GM13976 (cell line): ENCODE data around the gene EXOC3.
"Not testable (repeated sequence)": the region's sequence is repeated elsewhere in the genome, so short reads cannot be mapped to it uniquely, and the experiment has no call there.

Experiments used
- DNase-seq: peaks from one replicate; pipeline ENCODE4 v3.0.0; 2012; ENCODE audit warnings: low spot score
- CTCF ChIP-seq: IDR thresholded peaks from 2 replicates; pipeline ENCODE4 v1.5.1; 2012; ENCODE audit warnings: borderline replicate concordance, mild to moderate bottlenecking; ENCODE audit not compliant: insufficient read depth; ENCODE audit errors: extremely low read depth, missing control alignments, control extremely low read depth
- in situ Hi-C: fragments of 300-500 bp; cut with MboI; formaldehyde crosslinking; loops from one replicate; pipeline ENCODE4 v1.12.0; 2022; ENCODE audit warnings: low sequenced_read_pairs, mixed read lengths, inconsistent platforms; ENCODE audit not compliant: unreplicated experiment

EXOC3 gene

GRCh38 chr5:470961-471749 lies 28.2 kb downstream of the EXOC3 start:
- in situ Hi-C loops: no loop called here
- TF ChIP-seq CTCF: no peak
- no peak for DNase-seq

- no peak for DNase-seq
- in situ Hi-C loops: no loop called here
These were observed 28.7 kb downstream of the EXOC3 start for GRCh38 chr5:471750-472058.

GRCh38 chr5:472076-472655 lies 29.2 kb downstream of the EXOC3 start:
- no peak for TF ChIP-seq CTCF
- no peak for DNase-seq
- in situ Hi-C loops: no loop called here

More at GRCh38 chr5:471750-472058, 28.7 kb downstream of the EXOC3 start:
- TF ChIP-seq CTCF: no peak

- in situ Hi-C loops: no loop called here
- peak; percentile 99 for DNase-seq
- TF ChIP-seq CTCF: no peak
These were observed 29.9 kb downstream of the EXOC3 start for GRCh38 chr5:472656-473550.

- no peak for DNase-seq
- in situ Hi-C loops: no loop called here
- no peak for TF ChIP-seq CTCF
These were observed 30.7 kb downstream of the EXOC3 start for GRCh38 chr5:473551-474192.

- in situ Hi-C loops, DNase-seq: not testable (repeated sequence)
These were observed 31.4 kb downstream of the EXOC3 start for GRCh38 chr5:474232-474839.
